ENCODE measurements around the gene PSG4. TPM values are rescaled to one million over a fixed set of nuclear protein-coding genes. Genes with fewer than 3 reads are reported as not detected.
"Not testable (repeated sequence)": the region's sequence is repeated elsewhere in the genome, so short reads cannot be mapped to it uniquely, and the experiment has no call there.

Gene PSG4
- not detected for total RNA-seq
- long read RNA-seq = 0 reads

DNA sequence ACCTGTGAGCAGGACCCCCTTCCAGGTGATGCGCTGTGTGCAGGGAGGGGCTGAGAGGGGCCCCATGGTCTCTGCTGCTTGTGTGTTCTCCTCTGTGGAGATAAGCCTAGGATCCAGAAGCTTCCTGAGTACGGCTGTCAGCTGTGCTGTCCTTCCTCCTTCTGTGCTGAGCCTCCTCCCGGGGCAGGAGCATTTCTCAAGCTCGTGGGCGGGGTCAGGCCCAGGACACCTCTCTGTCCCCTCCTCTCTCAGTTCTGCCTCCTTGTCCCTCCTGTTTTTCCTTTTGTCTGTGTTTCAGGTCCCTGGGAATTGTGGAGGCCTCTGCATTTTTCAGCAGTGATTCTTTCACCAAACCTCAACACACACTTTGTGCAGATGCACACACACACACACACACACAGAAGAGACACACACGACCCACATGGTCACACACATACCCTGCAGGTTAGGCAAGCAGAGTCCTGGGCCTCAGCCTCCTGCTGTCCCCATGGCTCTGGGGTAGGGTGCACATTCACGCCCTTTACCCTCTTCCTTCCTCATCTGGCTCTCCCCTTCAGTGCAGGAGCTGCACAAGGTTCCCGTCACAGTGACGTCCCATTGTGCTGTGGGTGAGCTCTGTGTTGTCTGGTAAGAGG, at the start of gene PSG4:
TSS of gene PSG4 (minus strand) at position 168 of the 635 bp plus-strand sequence. CDS start at position 66, 102 bp downstream.
- DNase-seq; intact Hi-C loops (cut with DNase I); ATAC-seq: not testable (repeated sequence)

DNA sequence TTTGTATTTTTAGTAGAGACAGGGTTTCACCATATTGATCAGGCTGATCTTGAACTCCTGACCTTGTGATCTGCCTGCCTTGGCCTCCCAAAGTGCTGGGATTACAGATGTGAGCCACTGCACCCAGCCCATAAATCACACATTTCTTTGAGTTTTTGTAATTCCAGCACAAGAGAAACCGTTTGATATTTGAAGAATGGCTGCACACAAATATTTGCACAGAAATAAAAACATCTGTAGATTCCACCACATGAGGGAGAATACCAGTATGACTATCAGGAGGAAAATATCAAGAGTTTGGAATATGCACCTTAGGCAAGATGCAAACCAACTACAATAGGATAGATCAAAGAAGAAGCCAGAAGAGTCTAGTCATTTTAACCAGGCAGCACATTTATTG, 46.0 kb upstream of the PSG4 start:
- ATAC-seq; intact Hi-C loops (cut with DNase I); DNase-seq: not testable (repeated sequence)

DNA sequence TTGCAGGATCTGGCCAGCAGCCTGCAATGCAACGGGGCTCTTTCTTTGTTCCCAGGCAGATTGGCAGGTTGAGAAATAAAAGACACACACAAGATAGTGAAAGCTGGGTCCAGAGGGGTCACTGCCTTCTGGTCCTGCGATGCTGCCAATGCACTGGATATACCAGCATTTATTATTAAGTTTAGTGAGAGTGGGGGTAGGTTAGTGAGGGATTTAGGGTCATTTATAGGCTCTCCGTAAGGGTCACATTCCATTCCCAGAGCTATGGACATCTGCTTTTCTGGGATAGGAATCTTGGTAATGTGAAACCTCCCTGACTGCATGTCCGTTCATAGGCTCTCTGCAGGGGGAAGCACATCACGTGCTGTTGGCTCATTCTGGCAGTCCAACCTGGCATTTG, 44.9 kb upstream of the PSG4 start:
- intact Hi-C loops (cut with DNase I); DNase-seq; ATAC-seq: not testable (repeated sequence)

GRCh38 chr19:43248635-43249002, 43.2 kb upstream of the PSG4 start:
- ATAC-seq; DNase-seq; intact Hi-C loops (cut with DNase I): not testable (repeated sequence)

DNA sequence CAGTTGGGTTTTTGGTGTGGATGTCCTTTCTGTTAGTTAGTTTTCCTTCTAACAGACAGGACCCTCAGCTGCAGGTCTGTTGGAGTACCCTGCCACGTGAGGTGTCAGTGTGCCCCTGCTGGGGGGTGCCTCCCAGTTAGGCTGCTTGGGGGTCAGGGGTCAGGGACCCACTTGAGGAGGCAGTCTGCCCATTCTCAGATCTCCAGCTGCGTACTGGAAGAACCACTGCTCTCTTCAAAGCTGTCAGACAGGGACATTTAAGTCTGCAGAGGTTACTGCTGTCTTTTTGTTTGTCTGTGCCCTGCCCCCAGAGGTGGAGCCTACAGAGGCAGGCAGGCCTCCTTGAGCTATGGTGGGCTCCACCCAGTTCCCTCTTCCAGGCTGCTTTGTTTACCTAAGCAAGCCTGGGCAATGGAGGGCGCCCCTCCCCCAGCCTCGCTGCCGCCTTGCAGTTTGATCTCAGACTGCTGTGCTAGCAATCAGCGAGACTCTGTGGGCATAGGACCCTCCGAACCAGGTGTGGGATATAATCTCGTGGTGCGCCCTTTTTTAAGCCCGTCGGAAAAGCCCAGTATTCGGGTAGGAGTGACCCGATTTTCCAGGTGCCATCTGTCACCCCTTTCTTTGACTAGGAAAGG, 41.9 kb upstream of the PSG4 start:
- ATAC-seq; intact Hi-C loops (cut with DNase I); DNase-seq: not testable (repeated sequence)

- ATAC-seq; DNase-seq; intact Hi-C loops (cut with DNase I): not testable (repeated sequence)
Measured at GRCh38 chr19:43245848-43246247, 40.4 kb upstream of the PSG4 start.

DNA sequence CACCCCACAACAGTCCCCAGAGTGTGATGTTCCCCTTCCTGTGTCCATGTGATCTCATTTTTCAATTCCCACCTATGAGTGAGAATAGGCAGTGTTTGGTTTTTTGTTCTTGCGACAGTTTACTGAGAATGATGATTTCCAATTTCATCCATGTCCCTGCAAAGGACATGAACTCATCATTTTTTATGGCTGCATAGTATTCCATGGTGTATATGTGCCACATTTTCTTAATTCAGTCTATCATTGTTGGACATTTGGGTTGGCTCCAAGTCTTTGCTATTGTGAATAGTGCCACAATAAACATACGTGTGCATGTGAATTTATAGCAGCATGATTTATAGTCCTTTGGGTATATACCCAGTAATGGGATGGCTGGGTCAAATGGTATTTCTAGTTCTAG, 36.8 kb upstream of the PSG4 start:
- ATAC-seq; DNase-seq; intact Hi-C loops (cut with DNase I): not testable (repeated sequence)

DNA sequence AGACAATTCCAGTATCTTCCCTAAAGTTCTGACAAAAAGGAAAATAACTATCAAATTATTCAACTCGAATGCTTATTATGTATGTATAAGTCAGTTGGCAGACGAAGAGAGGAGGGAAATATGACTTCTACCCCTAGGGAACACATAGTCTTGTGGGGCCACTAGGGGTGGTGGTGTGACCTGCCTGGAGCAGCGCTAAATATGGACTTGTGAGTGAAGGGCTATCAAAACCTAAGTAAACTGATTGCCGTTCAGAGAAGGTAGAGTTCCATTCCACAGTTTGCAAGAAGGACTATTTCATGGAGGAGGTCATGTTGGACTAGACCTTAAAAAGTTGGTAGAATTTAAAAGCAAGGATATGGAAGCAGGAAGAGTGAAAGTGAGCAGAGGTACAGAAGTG, 32.8 kb upstream of the PSG4 start:
- DNase-seq; intact Hi-C loops (cut with DNase I); ATAC-seq: not testable (repeated sequence)

DNA sequence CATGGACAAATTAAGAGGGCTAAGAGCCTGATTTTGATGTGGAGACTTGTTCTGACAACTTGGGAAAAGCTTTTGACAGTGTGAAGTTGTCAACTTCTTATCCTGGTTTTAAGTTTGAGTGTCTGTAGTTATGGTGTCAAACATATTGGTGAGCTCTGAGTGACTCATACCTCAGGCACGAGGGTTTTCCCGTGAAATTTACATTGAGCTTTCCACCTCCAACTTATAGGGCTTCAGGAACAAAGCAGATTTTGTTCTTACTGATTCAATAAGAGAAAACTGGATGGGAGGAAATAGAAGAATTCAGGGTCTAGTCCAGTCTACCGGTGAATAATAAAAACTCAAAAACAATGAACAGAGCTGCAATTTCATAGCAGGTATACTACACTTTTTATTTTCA, 30.2 kb upstream of the PSG4 start:
- ATAC-seq; intact Hi-C loops (cut with DNase I); DNase-seq: not testable (repeated sequence)

- DNase-seq = no peak
- intact Hi-C loops (cut with DNase I) = no loop called here
- no peak for ATAC-seq
Measured at GRCh38 chr19:43229315-43229714, 23.9 kb upstream of the PSG4 start.

DNA sequence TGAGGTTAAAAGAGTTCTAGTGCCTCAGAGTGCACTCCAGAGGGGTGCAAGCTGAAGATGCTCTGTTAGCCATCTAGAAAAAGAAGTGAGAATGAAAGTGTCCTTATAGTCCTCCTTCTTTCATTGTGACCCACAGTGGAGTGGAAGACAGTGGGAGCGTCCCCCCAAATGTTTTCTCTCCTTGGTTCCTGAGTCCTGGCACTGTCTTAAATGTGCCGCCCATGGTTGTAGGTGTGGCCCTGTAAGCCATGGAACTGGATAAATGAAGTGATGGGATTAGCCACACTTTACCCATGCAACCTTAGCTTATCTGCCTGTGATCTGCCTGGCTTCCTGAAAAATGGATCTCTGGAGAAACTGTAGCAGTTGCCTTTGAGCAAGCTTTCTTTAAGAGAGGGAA, 23.3 kb upstream of the PSG4 start:
- intact Hi-C loops (cut with DNase I); ATAC-seq; DNase-seq: not testable (repeated sequence)

- intact Hi-C loops (cut with DNase I) = not testable (repeated sequence)
Measured at GRCh38 chr19:43226986-43227385, 21.5 kb upstream of the PSG4 start.

DNA sequence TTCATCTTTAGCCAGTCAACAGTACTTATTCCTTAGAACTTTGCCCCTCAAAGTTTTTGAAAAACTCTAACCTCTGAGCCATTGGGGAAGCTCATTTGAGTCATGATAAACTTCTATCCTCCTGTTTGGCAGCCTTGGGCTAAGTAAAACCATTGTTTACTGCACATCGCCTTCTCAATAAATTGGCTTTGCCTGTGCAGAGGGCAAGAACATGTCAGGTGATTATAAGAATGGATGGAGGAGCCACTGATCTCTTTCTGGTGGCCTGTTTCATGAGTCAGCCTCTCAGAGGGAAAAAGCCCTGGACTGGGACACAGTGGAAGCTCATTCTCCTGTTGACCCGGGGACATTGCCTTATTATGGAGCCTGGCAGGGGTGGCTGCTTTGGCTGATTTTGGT, 19.4 kb upstream of the PSG4 start:
- DNase-seq (no peak), ATAC-seq (no peak)
- intact Hi-C loops (cut with DNase I) = no loop called here

More at GRCh38 chr19:43226986-43227385, 21.5 kb upstream of the PSG4 start:
- DNase-seq, ATAC-seq: not testable (repeated sequence)

DNA sequence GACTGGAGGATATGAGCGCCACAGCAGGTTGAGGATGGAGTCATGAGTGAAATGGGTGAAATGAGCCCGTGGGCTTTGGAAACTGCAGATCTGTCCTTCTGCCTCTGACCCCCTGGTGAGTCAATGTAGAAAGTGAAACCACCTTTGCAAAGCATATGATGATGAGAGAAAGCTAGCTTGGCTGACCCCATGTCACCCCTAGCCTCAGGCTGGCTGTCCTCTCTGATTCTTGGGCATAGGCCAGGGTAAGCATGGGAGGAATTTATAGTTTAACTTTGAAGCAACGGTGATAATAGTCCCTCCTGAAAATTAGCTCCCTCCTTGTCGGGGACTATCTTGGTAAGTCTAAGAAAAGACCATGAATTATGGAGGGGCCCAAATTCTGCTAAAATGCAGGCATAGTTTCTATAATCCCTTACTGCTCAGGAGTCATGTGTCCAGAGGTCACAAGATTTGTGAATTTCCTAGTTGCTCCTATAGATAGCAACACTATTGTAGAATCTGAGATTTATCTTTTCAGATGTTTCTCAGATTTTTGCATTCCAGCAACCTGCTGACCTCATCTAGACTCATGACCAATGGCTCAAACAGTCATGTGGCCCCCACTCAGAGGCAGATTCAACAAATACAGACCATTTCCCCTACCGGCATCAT, 18.9 kb upstream of the PSG4 start:
- intact Hi-C loops (cut with DNase I); ATAC-seq; DNase-seq: not testable (repeated sequence)

DNA sequence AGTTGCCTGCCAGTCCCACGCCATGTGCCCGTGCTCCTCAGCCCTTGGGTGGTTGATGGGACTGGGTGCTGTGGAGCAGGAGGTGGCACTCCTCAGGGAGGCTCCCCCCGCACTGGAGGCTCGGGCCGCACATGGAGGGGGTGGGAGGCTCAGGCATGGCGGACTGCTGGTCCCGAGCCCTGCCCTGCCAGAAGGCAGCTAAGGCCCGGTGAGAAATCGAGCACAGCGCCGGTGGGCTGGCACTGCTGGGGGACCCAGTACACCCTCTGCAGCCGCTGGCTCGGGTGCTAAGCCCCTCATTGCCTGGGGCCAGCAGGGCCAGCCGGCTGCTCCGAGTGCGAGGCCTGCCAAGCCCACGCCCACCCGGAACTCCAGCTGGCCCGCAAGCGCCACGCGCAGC, 16.5 kb upstream of the PSG4 start:
- intact Hi-C loops (cut with DNase I); DNase-seq; ATAC-seq: not testable (repeated sequence)

GRCh38 chr19:43219136-43219535, 13.7 kb upstream of the PSG4 start:
- ATAC-seq, DNase-seq: not testable (repeated sequence)

GRCh38 chr19:43215881-43216280, 10.4 kb upstream of the PSG4 start:
- intact Hi-C loops (cut with DNase I); DNase-seq; ATAC-seq: not testable (repeated sequence)

More at GRCh38 chr19:43219136-43219535, 13.7 kb upstream of the PSG4 start:
- intact Hi-C loops (cut with DNase I) = not testable (repeated sequence)

GRCh38 chr19:43207991-43208390, 2.6 kb upstream of the PSG4 start:
- DNase-seq = no peak
- intact Hi-C loops (cut with DNase I) = no loop called here
- ATAC-seq = no peak

DNA sequence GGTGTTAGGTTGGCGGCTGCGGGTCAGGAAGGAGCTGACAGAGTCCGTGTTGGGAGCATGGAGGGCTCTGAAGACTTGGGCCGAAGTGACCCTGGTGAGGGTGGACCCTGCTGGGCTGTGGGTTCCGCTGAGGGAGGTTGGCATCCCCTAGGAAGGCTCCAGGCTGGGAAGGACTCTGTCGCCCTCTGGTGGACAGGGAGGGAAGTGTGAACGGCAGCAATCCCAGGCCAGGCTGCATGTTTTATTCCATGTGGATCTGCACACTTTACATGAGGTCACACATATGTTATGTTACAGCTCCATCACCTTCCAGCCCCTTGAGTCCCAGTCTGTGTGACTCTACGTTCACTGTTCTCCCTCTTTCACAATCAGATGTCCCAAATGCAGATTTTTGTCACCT, 1.7 kb upstream of the PSG4 start:
- intact Hi-C loops (cut with DNase I); DNase-seq; ATAC-seq: not testable (repeated sequence)

- intact Hi-C loops (cut with DNase I); ATAC-seq; DNase-seq: not testable (repeated sequence)
Measured at GRCh38 chr19:43203611-43204010, 1.8 kb downstream of the PSG4 start.

All from left cardiac atrium (tissue), 4 donors.